Anterior cingulate cortex (tissue), 58 donors: ENCODE results near the gene GAB4.

Experiments used
- DNase-seq, 58 donors: peaks; one replicate each; lab custom pipeline; 2025; lab: John Stamatoyannopoulos, UW

GAB4 gene

GRCh38 chr22:17007257-17007656 lies 765 bp downstream of the GAB4 start:
- DNase-seq: no peak

GRCh38 chr22:16989915-16990314 lies 18.1 kb downstream of the GAB4 start:
- no peak for DNase-seq

GRCh38 chr22:16988257-16988656 lies 19.8 kb downstream of the GAB4 start:
- DNase-seq: no peak

- no peak for DNase-seq
Observed at GRCh38 chr22:16987822-16988221, 20.2 kb downstream of the GAB4 start.

- DNase-seq: no peak
Observed at GRCh38 chr22:16975155-16975885, 32.7 kb downstream of the GAB4 start.

- no peak for DNase-seq
Observed at GRCh38 chr22:16974298-16975084, 33.5 kb downstream of the GAB4 start.

- DNase-seq: no peak
Observed at GRCh38 chr22:16973591-16974297, 34.3 kb downstream of the GAB4 start.

- DNase-seq: no peak
Observed at GRCh38 chr22:16972311-16972710, 35.7 kb downstream of the GAB4 start.

GRCh38 chr22:16970446-16970845 lies 37.6 kb downstream of the GAB4 start:
- no peak for DNase-seq

GRCh38 chr22:16969508-16970327 lies 38.3 kb downstream of the GAB4 start:
- DNase-seq: no peak

- no peak for DNase-seq
Observed at GRCh38 chr22:16968218-16968595, 39.8 kb downstream of the GAB4 start.

- no peak for DNase-seq
Observed at GRCh38 chr22:16967453-16968217, 40.4 kb downstream of the GAB4 start.

- no peak for DNase-seq
Observed at GRCh38 chr22:16966251-16966650, 41.8 kb downstream of the GAB4 start.

- DNase-seq: no peak
Observed at GRCh38 chr22:16965560-16965959, 42.5 kb downstream of the GAB4 start.

- DNase-seq: no peak
Observed at GRCh38 chr22:16965083-16965482, 42.9 kb downstream of the GAB4 start.

- DNase-seq: no peak
Observed at GRCh38 chr22:16964366-16964765, 43.7 kb downstream of the GAB4 start.

- DNase-seq: no peak
Observed at GRCh38 chr22:16963189-16963945, 44.7 kb downstream of the GAB4 start.

GRCh38 chr22:16962501-16962900 lies 45.5 kb downstream of the GAB4 start:
- DNase-seq: no peak
